GM19463 (cell line): ENCODE results near the gene CAMTA1.

Source experiments
- ATAC-seq: cut with Tn5 transposase; IDR thresholded peaks from one replicate; pipeline ENCODE4 v1.9.1; 2021; ENCODE audit warnings: mild to moderate bottlenecking, moderate library complexity; ENCODE audit not compliant: unreplicated experiment

CAMTA1 gene

GRCh38 chr1:7174561-7174960 is 389.3 kb downstream of the CAMTA1 start:
- no peak for ATAC-seq

- ATAC-seq, result no peak
These were observed 390.0 kb downstream of the CAMTA1 start for GRCh38 chr1:7174980-7175906.

GRCh38 chr1:7177021-7177420 is 391.8 kb downstream of the CAMTA1 start:
- ATAC-seq, result no peak

- no peak for ATAC-seq
These were observed 392.3 kb downstream of the CAMTA1 start for GRCh38 chr1:7177438-7178146.

- ATAC-seq, result no peak
These were observed 393.1 kb downstream of the CAMTA1 start for GRCh38 chr1:7178336-7178735.

- no peak for ATAC-seq
These were observed 393.5 kb downstream of the CAMTA1 start for GRCh38 chr1:7178741-7179140.

GRCh38 chr1:7185721-7186120 is 400.5 kb downstream of the CAMTA1 start:
- ATAC-seq, result no peak

- ATAC-seq, result no peak
These were observed 401.3 kb downstream of the CAMTA1 start for GRCh38 chr1:7186382-7187111.

GRCh38 chr1:7187112-7187493 is 401.8 kb downstream of the CAMTA1 start:
- no peak for ATAC-seq

- ATAC-seq, result no peak
These were observed 405.0 kb downstream of the CAMTA1 start for GRCh38 chr1:7190261-7190660.

GRCh38 chr1:7192453-7192852 is 407.2 kb downstream of the CAMTA1 start:
- ATAC-seq, result no peak

- ATAC-seq, result no peak
These were observed 411.0 kb downstream of the CAMTA1 start for GRCh38 chr1:7196036-7196911.

- no peak for ATAC-seq
These were observed 413.4 kb downstream of the CAMTA1 start for GRCh38 chr1:7198664-7199063.

- no peak for ATAC-seq
These were observed 414.0 kb downstream of the CAMTA1 start for GRCh38 chr1:7199077-7199779.

- ATAC-seq, result no peak
These were observed 422.8 kb downstream of the CAMTA1 start for GRCh38 chr1:7207875-7208646.

GRCh38 chr1:7208647-7209180 is 423.5 kb downstream of the CAMTA1 start:
- no peak for ATAC-seq

- no peak for ATAC-seq
These were observed 424.1 kb downstream of the CAMTA1 start for GRCh38 chr1:7209336-7209735.

GRCh38 chr1:7218210-7218832 is 433.1 kb downstream of the CAMTA1 start:
- ATAC-seq, result no peak
